ENCODE measurements around the gene NCK1.
"Not testable (repeated sequence)": the region's sequence is repeated elsewhere in the genome, so short reads cannot be mapped to it uniquely, and the experiment has no call there.

NCK1 gene

GRCh38 chr3:136949146-136949545, 87.1 kb downstream of the NCK1 start:
- no peak for DNase-seq (ENCODE audit: low read depth)

GRCh38 chr3:136949708-136950107, 87.7 kb downstream of the NCK1 start:
- no peak for DNase-seq (ENCODE audit: low read depth)

GRCh38 chr3:136950623-136951022, 88.6 kb downstream of the NCK1 start:
- no peak for DNase-seq (ENCODE audit: low read depth)

- no peak for DNase-seq (ENCODE audit: low read depth)
Observed at GRCh38 chr3:136952292-136952691, 90.3 kb downstream of the NCK1 start.

GRCh38 chr3:136954251-136954650, 92.2 kb downstream of the NCK1 start:
- no peak for DNase-seq (ENCODE audit: low read depth)

GRCh38 chr3:136954980-136955780, 93.2 kb downstream of the NCK1 start:
- DNase-seq (ENCODE audit: low read depth), result no peak

- DNase-seq (ENCODE audit: low read depth), result no peak
Observed at GRCh38 chr3:136955813-136956212, 93.8 kb downstream of the NCK1 start.

- DNase-seq (ENCODE audit: low read depth), result no peak
Observed at GRCh38 chr3:136956971-136957370, 95.0 kb downstream of the NCK1 start.

GRCh38 chr3:136957751-136958288, 95.8 kb downstream of the NCK1 start, which contains the start of gene IL20RB:
IL20RB (plus strand) TSS chr3:136957983; CDS start chr3:136958114, 131 bp downstream.
- no peak for DNase-seq (ENCODE audit: low read depth)

GRCh38 chr3:136958939-136959338, 96.9 kb downstream of the NCK1 start:
- no peak for DNase-seq (ENCODE audit: low read depth)

GRCh38 chr3:136959599-136959998, 97.6 kb downstream of the NCK1 start:
- DNase-seq (ENCODE audit: low read depth), result no peak

- no peak for DNase-seq (ENCODE audit: low read depth)
Observed at GRCh38 chr3:136960838-136961836, 99.1 kb downstream of the NCK1 start.

- DNase-seq (ENCODE audit: low read depth), result no peak
Observed at GRCh38 chr3:136962927-136963326, 100.9 kb downstream of the NCK1 start.

- not testable (repeated sequence) for DNase-seq (ENCODE audit: low read depth)
Observed at GRCh38 chr3:136969539-136969938, 107.5 kb downstream of the NCK1 start.

- DNase-seq (ENCODE audit: low read depth), result no peak
Observed at GRCh38 chr3:136973352-136973751, 111.3 kb downstream of the NCK1 start.

- no peak for DNase-seq (ENCODE audit: low read depth)
Observed at GRCh38 chr3:136974670-136975069, 112.7 kb downstream of the NCK1 start.

- no peak for DNase-seq (ENCODE audit: low read depth)
Observed at GRCh38 chr3:136979204-136979603, 117.2 kb downstream of the NCK1 start.

GRCh38 chr3:136979684-136980083, 117.7 kb downstream of the NCK1 start:
- DNase-seq (ENCODE audit: low read depth), result no peak

- DNase-seq (ENCODE audit: low read depth), result no peak
Observed at GRCh38 chr3:136982033-136982432, 120.0 kb downstream of the NCK1 start.

- no peak for DNase-seq (ENCODE audit: low read depth)
Observed at GRCh38 chr3:136982520-136983138, 120.6 kb downstream of the NCK1 start.

- DNase-seq (ENCODE audit: low read depth), result no peak
Observed at GRCh38 chr3:136984837-136985236, 122.8 kb downstream of the NCK1 start.

- DNase-seq (ENCODE audit: low read depth), result not testable (repeated sequence)
Observed at GRCh38 chr3:136987398-136987980, 125.5 kb downstream of the NCK1 start.
